Mononuclear cell (primary cell): ENCODE data around the gene OSMR. TPM values are rescaled to one million over a fixed set of nuclear protein-coding genes. Genes with fewer than 3 reads are reported as not detected.
"Not testable (repeated sequence)": the region's sequence is repeated elsewhere in the genome, so short reads cannot be mapped to it uniquely, and the experiment has no call there.

Experiments used
- H3K27me3 ChIP-seq: 2 replicates; pipeline ENCODE4 v1.6.0; 2011; ENCODE audit warnings: low read length, control low read depth; ENCODE audit not compliant: insufficient read depth
- H3K4me1 ChIP-seq: 2 replicates; pipeline ENCODE4 v1.5.1; 2011; ENCODE audit warnings: mild to moderate bottlenecking, low read length, control low read depth; ENCODE audit not compliant: insufficient read depth
- H3K4me3 ChIP-seq: 2 replicates; pipeline ENCODE4 v1.5.1; 2011; ENCODE audit warnings: mild to moderate bottlenecking, low read length, moderate library complexity
- H3K9me3 ChIP-seq: 2 replicates; pipeline ENCODE4 v1.5.1; 2011; ENCODE audit warnings: low read depth, mild to moderate bottlenecking, control low read depth, low read length
- total RNA-seq: library from RNA; depleted of rRNA; stranded (reverse); fragments of >200 nt; gene quantifications from one replicate; pipeline ENCODE4 v1.2.3, GENCODE V29; 2012

Gene OSMR
- total RNA-seq, 1 donor, result not detected

- H3K4me1 ChIP-seq, result peaks cover 3% of the 10 kb centered on the region
- no peaks in the 10 kb centered on the region for H3K9me3 ChIP-seq
- peaks cover 59% of the 10 kb centered on the region for H3K27me3 ChIP-seq
- no peak overlapping the region for H3K4me3 ChIP-seq
Measured at GRCh38 chr5:38847559-38848347, 1.9 kb downstream of the OSMR start.

GRCh38 chr5:38848637-38849036 is 2.8 kb downstream of the OSMR start:
- H3K9me3 ChIP-seq, result no peaks in the 10 kb centered on the region
- peaks cover 3% of the 10 kb centered on the region for H3K4me1 ChIP-seq
- H3K27me3 ChIP-seq, result peaks cover 57% of the 10 kb centered on the region
- H3K4me3 ChIP-seq, result no peak overlapping the region

- peaks cover 33% of the 10 kb centered on the region for H3K27me3 ChIP-seq
- not testable (repeated sequence) for H3K4me1 ChIP-seq
Measured at GRCh38 chr5:38851640-38852039, 5.8 kb downstream of the OSMR start.

GRCh38 chr5:38853753-38854470 is 8.1 kb downstream of the OSMR start:
- peaks cover 10% of the 10 kb centered on the region for H3K27me3 ChIP-seq
- H3K4me1 ChIP-seq, result no peaks in the 10 kb centered on the region
- no peaks in the 10 kb centered on the region for H3K9me3 ChIP-seq
- no peak overlapping the region for H3K4me3 ChIP-seq

More at GRCh38 chr5:38851640-38852039, 5.8 kb downstream of the OSMR start:
- H3K4me3 ChIP-seq, H3K9me3 ChIP-seq: not testable (repeated sequence)

GRCh38 chr5:38854907-38855306 is 9.1 kb downstream of the OSMR start:
- Histone ChIP-seq H3K4me3 (no peak overlapping the region), H3K27me3 (peaks cover 5% of the 10 kb centered on the region), H3K9me3 (no peaks in the 10 kb centered on the region), H3K4me1 (no peaks in the 10 kb centered on the region)

DNA sequence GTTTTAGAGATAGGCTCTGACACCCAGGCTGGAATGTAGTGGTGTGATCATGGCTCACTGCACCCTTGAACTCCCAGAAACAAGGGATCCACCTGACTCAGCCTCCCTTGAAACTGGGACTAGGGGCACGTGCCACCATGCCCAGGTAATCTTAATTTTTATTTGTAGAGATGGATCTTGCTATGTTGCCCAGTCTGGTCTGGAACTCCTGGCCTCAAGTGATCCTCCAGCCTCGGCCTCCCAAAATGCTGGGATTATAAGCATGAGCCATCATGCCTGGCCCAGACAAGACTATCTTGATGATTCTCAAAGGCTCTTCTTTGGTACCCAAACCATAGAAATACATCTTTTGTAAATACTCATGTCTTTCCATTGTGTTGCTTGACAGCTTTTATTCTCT is 10.8 kb downstream of the OSMR start:
- Histone ChIP-seq H3K27me3 (no peaks in the 10 kb centered on the region), H3K4me1 (no peaks in the 10 kb centered on the region), H3K9me3 (no peaks in the 10 kb centered on the region), H3K4me3 (no peak overlapping the region)

DNA sequence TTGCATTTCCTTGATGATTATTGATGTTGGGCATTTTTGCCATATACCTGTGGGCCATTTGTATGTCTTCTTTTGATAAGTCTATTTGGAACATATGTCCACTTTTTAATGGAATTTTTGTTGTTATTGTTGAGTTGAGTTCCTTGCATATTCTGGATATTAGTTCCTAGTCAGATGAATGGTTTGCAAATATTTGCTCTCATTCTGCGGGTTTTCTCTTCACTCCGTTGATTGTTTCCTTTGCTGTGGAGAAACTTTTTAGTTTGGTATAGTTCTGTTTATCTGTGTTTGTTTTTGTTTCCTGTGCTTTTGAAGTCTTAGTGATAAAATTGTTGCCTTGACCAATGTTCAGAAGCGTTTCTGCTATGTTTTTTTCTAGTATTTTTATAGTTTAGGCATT is 13.0 kb downstream of the OSMR start:
- no peaks in the 10 kb centered on the region for H3K4me1 ChIP-seq
- H3K4me3 ChIP-seq, result no peak overlapping the region
- H3K9me3 ChIP-seq, result peaks cover 3% of the 10 kb centered on the region
- no peaks in the 10 kb centered on the region for H3K27me3 ChIP-seq

DNA sequence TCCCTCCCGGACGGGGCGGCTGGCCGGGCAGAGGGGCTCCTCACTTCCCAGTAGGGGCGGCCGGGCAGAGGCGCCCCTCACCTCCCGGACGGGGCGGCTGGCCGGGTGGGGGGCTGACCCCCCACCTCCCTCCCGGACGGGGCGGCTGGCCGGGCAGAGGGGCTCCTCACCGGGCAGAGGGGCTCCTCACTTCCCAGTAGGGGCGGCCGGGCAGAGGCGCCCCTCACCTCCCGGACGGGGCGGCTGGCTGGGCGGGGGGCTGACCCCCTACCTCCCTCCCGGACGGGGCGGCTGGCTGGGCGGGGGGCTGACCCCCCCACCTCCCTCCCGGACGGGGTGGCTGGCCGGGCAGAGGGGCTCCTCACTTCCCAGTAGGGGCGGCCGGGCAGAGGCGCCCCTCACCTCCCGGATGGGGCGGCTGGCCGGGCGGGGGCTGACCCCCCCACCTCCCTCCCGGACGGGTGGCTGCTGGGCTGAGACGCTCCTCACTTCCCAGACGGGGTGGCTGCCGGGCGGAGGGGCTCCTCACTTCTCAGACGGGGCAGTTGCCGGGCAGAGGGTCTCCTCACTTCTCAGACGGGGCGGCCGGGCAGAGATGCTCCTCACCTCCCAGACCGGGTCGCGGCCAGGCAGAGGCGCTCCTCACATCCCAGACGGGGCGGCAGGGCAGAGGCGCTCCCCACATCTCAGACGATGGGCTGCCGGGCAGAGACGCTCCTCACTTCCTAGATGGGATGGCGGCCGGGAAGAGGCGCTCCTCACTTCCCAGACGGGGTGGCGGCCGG is 16.4 kb downstream of the OSMR start:
- H3K4me3 ChIP-seq, H3K27me3 ChIP-seq, H3K4me1 ChIP-seq: not testable (repeated sequence)
- H3K9me3 ChIP-seq, result peaks cover 13% of the 10 kb centered on the region

GRCh38 chr5:38866362-38867031 is 20.7 kb downstream of the OSMR start:
- no peak overlapping the region for H3K4me3 ChIP-seq
- no peaks in the 10 kb centered on the region for H3K4me1 ChIP-seq
- peaks cover 4% of the 10 kb centered on the region for H3K27me3 ChIP-seq
- peaks cover 13% of the 10 kb centered on the region for H3K9me3 ChIP-seq

DNA sequence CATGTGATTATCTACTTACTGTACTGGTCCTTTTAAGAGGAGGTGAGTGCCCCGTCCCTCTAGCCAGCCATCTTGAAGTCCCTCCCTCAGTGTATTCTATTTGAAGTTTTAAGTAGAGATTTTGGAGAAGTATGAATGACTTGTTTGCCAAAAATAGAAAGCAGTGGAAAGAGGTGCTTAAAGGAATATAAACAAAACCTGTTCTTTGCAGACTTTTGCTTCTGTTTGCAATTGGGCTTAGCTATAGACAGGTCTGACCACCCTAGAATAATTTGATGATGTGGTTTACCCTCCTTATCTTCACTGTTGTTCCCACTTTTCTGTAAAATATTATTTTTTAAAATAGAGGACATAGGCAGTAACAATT is 21.2 kb downstream of the OSMR start:
- H3K4me3 ChIP-seq, result no peak overlapping the region
- no peaks in the 10 kb centered on the region for H3K4me1 ChIP-seq
- H3K27me3 ChIP-seq, result peaks cover 4% of the 10 kb centered on the region
- peaks cover 13% of the 10 kb centered on the region for H3K9me3 ChIP-seq

- Histone ChIP-seq H3K4me1 (no peaks in the 10 kb centered on the region), H3K4me3 (no peak overlapping the region), H3K27me3 (peaks cover 4% of the 10 kb centered on the region), H3K9me3 (peaks cover 13% of the 10 kb centered on the region)
Measured at GRCh38 chr5:38867416-38867815, 21.6 kb downstream of the OSMR start.

DNA sequence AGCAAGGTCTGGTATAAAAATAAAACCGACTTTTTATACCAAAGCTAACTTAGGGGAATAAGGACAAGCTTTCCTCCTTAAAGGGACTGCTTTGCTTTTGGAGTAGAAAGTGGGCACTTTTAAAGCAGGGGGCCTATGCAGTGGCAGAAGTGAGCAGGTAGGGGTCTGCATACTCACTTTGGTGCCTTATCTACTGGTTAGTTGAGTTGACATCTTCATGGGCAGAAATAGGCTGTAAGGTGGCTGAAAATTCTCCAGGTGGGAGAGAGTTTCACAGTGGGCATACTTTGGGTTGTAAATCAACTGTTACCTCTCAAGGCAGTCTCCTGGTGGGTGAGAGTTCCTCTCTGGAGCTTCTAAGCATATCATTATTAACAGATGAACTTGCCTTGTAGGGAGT is 24.8 kb downstream of the OSMR start:
- Histone ChIP-seq H3K4me1 (no peaks in the 10 kb centered on the region), H3K27me3 (peaks cover 4% of the 10 kb centered on the region), H3K9me3 (no peaks in the 10 kb centered on the region), H3K4me3 (no peak overlapping the region)

DNA sequence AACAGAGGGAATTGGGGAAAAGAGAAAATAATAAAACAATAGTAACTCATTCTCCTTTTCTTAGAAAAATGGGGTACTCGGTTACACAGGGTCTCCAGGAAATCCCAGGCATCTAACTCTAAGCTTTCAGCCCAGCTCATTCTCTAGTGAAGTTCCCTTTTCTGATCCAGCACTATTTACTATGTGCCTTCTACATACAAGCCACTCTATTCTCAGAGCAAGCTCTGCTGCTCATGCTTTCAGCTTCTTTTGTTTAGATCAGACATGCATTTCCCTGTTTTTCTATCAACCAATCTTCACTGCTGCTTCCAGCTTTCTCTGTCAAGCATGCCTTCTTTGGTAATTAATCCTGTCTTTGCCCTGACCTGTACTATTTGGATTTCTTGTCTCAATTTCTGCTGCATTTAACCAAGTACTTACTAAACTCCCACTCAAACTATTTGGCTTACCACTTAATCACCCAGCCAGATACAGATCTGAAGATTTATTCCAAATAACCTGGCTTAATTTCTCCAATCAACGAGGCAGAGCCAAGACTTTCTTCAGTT is 25.3 kb downstream of the OSMR start:
- Histone ChIP-seq H3K4me1 (no peaks in the 10 kb centered on the region), H3K9me3 (no peaks in the 10 kb centered on the region), H3K4me3 (no peak overlapping the region)

GRCh38 chr5:38871790-38872551 is 26.2 kb downstream of the OSMR start:
- Histone ChIP-seq H3K4me1 (no peaks in the 10 kb centered on the region), H3K27me3 (peaks cover 4% of the 10 kb centered on the region), H3K9me3 (no peaks in the 10 kb centered on the region), H3K4me3 (no peak overlapping the region)

More for the DNA sequence above, 25.3 kb downstream of the OSMR start:
- peaks cover 4% of the 10 kb centered on the region for H3K27me3 ChIP-seq
